Liver (tissue), 9 donors: ENCODE results near the gene PARD6G. TPM values are rescaled to one million over a fixed set of nuclear protein-coding genes. Genes with fewer than 3 reads are reported as not detected.
A peak's percentile ranks its signal among the peaks of the same experiment; 100 is the strongest.
"Not testable (repeated sequence)": the region's sequence is repeated elsewhere in the genome, so short reads cannot be mapped to it uniquely, and the experiment has no call there.

ENCODE experiments used
- DNase-seq: peaks from one replicate; pipeline ENCODE4 v3.0.0-alpha.2; 2017; ENCODE audit warnings: low spot score
- H3K27ac ChIP-seq, 2 donors: one replicate each; pipeline ENCODE4 v1.7.0; 2013; ENCODE audit warnings: inconsistent platforms in 2 of 2, low read length in 2 of 2, control low read depth in 1 of 2, low read depth in 1 of 2, mild to moderate bottlenecking in 1 of 2
- H3K27me3 ChIP-seq, 4 donors: one replicate each; pipeline versions ENCODE4 v1.6.1 to v1.7.0; 2013; ENCODE audit warnings: low read length in 3 of 4, inconsistent platforms in 1 of 4, mild to moderate bottlenecking in 1 of 4, moderate library complexity in 1 of 4; ENCODE audit not compliant: control insufficient read depth in 4 of 4, insufficient read depth in 4 of 4
- H3K36me3 ChIP-seq, 4 donors: one replicate each; pipeline versions ENCODE4 v1.6.1 to v1.7.0; 2013; ENCODE audit warnings: low read length in 3 of 4, mild to moderate bottlenecking in 3 of 4, low read depth in 1 of 4, moderate library complexity in 1 of 4; ENCODE audit not compliant: control insufficient read depth in 4 of 4, insufficient read depth in 3 of 4
- H3K4me1 ChIP-seq, 4 donors: one replicate each; pipeline versions ENCODE4 v1.6.1 to v1.7.0; 2013; ENCODE audit warnings: low read length in 3 of 4, mild to moderate bottlenecking in 3 of 4, moderate library complexity in 1 of 4; ENCODE audit not compliant: control insufficient read depth in 4 of 4, insufficient read depth in 4 of 4
- H3K4me3 ChIP-seq, 3 donors: one replicate each; pipeline versions ENCODE4 v1.6.1 to v1.7.0; 2013; ENCODE audit warnings: low read length in 3 of 3, control low read depth in 1 of 3, low read depth in 1 of 3, mild to moderate bottlenecking in 1 of 3
- H3K9ac ChIP-seq, 2 donors: one replicate each; pipeline ENCODE4 v1.7.0; 2013; ENCODE audit warnings: low read length in 2 of 2, mild to moderate bottlenecking in 2 of 2, moderate library complexity in 2 of 2, control low read depth in 1 of 2, low read depth in 1 of 2
- H3K9me3 ChIP-seq, 4 donors: one replicate each; pipeline versions ENCODE4 v1.6.1 to v1.7.0; 2013; ENCODE audit warnings: low read length in 3 of 4; ENCODE audit not compliant: control insufficient read depth in 4 of 4
- ATF3 ChIP-seq: IDR thresholded peaks from 2 replicates; pipeline ENCODE4 v1.6.1; 2016; ENCODE audit warnings: antibody characterized with exemption
- CTCF ChIP-seq: fragments of 150-350 bp; IDR thresholded peaks from 2 replicates; pipeline ENCODE4 v1.5.1; 2017; ENCODE audit warnings: improper control_type of control experiment, low read depth, low read length; ENCODE audit not compliant: missing input control
- EGR1 ChIP-seq, 2 donors: IDR thresholded peaks; 2 replicates each; pipeline ENCODE4 v1.6.1; 2016 to 2018; ENCODE audit warnings: antibody characterized with exemption in 2 of 2, low read depth in 2 of 2
- FOXA1 ChIP-seq: IDR thresholded peaks from 2 replicates; pipeline ENCODE4 v1.6.1; 2016; ENCODE audit warnings: antibody characterized with exemption
- FOXA2 ChIP-seq: IDR thresholded peaks from 2 replicates; pipeline ENCODE4 v1.6.1; 2016; ENCODE audit warnings: antibody characterized with exemption
- JUND ChIP-seq, 2 donors: IDR thresholded peaks; 2 replicates each; pipeline ENCODE4 v1.6.1; 2016; ENCODE audit warnings: antibody characterized with exemption in 2 of 2
- MAX ChIP-seq: IDR thresholded peaks from 2 replicates; pipeline ENCODE4 v1.6.1; 2016; ENCODE audit warnings: antibody characterized with exemption
- NR2F2 ChIP-seq: IDR thresholded peaks from 2 replicates; pipeline ENCODE4 v1.6.1; 2016; ENCODE audit warnings: antibody characterized with exemption
- RAD21 ChIP-seq, 2 donors: IDR thresholded peaks; 2 replicates each; pipeline ENCODE4 v1.6.1; 2016; ENCODE audit warnings: antibody characterized with exemption in 2 of 2, mild to moderate bottlenecking in 2 of 2
- SP1 ChIP-seq: IDR thresholded peaks from 2 replicates; pipeline ENCODE4 v1.6.1; 2018; ENCODE audit warnings: antibody characterized with exemption, mild to moderate bottlenecking
- TAF1 ChIP-seq: conservative IDR thresholded peaks from 2 replicates; pipeline ENCODE4 v1.6.1; 2016; ENCODE audit warnings: antibody characterized with exemption, mild to moderate bottlenecking
- ZBTB33 ChIP-seq: IDR thresholded peaks from 2 replicates; pipeline ENCODE4 v1.6.1; 2016; ENCODE audit warnings: antibody characterized with exemption
- WGBS: extraction: QIAGEN DNeasy Blood & Tissue Kit; methylation state at CpG from one replicate; pipeline ENCODE4 v1.1.7; 2013; 5-methylcytosine and 5-hydroxymethylcytosine counted together
- polyA plus RNA-seq, 2 donors: library from polyadenylated mRNA; stranded (reverse) in 1 of 2; unstranded in 1 of 2; fragments of 200-250 nt in 1 of 2; fragments of >200 nt in 1 of 2; fragmentation: Nextera tagmentation in 1 of 2; extraction: Ambion mirVana in 1 of 2; gene quantifications; one replicate each; pipeline versions ENCODE4 v1.2.1 to v1.2.3, GENCODE V29; 2013 to 2015
- total RNA-seq, 2 donors: library from RNA; depleted of rRNA; stranded (reverse); fragments of >200 nt; gene quantifications; one replicate each; pipeline ENCODE4 v1.2.3, GENCODE V29; 2014
- donor health status: healthy.
- donor health status: healthy.
- donor health status: healthy.
- donor health status: healthy.
- donor health status: healthy.

PARD6G gene
- total and polyA plus RNA-seq, 4 donors: 0.96 to 2.4 (median 1.8) TPM

- H3K27me3 ChIP-seq, H3K27ac ChIP-seq, H3K4me1 ChIP-seq, H3K9me3 ChIP-seq, H3K9ac ChIP-seq, H3K36me3 ChIP-seq, H3K4me3 ChIP-seq: not testable (repeated sequence)
- WGBS: 44% methylated on average over 12 of the region's 12 CpGs
- peak; percentile 53 for DNase-seq
- TF ChIP-seq CTCF (peak; percentile 90), RAD21 (IDR thresholded peaks at IDR 0.05) (peak; percentile 91 to 93)
These were observed 10.5 kb upstream of the PARD6G start for GRCh38 chr18:80257579-80258543.

GRCh38 chr18:80254971-80255500, 7.7 kb upstream of the PARD6G start:
- H3K36me3 ChIP-seq: no peaks in the 10 kb centered on the region
- peak overlapping the region in 1 of 2 donors; percentile 21 for H3K9ac ChIP-seq
- H3K27me3 ChIP-seq: no peaks in the 10 kb centered on the region
- DNase-seq: no peak
- TF ChIP-seq CTCF: no peak
- TF ChIP-seq EGR1 (IDR thresholded peaks at IDR 0.05; ENCODE audit: low read depth in 2 of 2): no peak
- no peak for TF ChIP-seq JUND (IDR thresholded peaks at IDR 0.05)
- TF ChIP-seq FOXA2: no peak
- no peak for TF ChIP-seq SP1
- no peak for TF ChIP-seq MAX
- TF ChIP-seq ZBTB33: no peak
- TF ChIP-seq FOXA1: no peak
- TF ChIP-seq TAF1: no peak
- no peak for TF ChIP-seq NR2F2
- no peak for TF ChIP-seq ATF3
- no peak for TF ChIP-seq RAD21 (IDR thresholded peaks at IDR 0.05)
- no peak overlapping the region for H3K27ac ChIP-seq
- WGBS: 81% methylated on average over 6 of the region's 6 CpGs
- H3K9me3 ChIP-seq: no peaks in the 10 kb centered on the region
- H3K4me3 ChIP-seq: no peak overlapping the region
- no peaks in the 10 kb centered on the region for H3K4me1 ChIP-seq
